KG1 (cell line): ENCODE results near the gene SYK.
A peak's percentile ranks its signal among the peaks of the same experiment; 100 is the strongest.

Experiments
- DNase-seq: peaks from one replicate; lab custom pipeline; 2025; lab: John Stamatoyannopoulos, UW

The SYK gene

GRCh38 chr9:90825586-90825985, 24.0 kb downstream of the SYK start:
- DNase-seq = no peak

- DNase-seq = no peak
Observed at GRCh38 chr9:90826326-90827020, 24.9 kb downstream of the SYK start.

GRCh38 chr9:90827181-90827871, 25.7 kb downstream of the SYK start:
- peak; percentile 60 for DNase-seq

GRCh38 chr9:90830051-90830450, 28.4 kb downstream of the SYK start:
- no peak for DNase-seq

GRCh38 chr9:90830977-90831376, 29.4 kb downstream of the SYK start:
- DNase-seq = no peak

GRCh38 chr9:90832261-90832660, 30.6 kb downstream of the SYK start:
- no peak for DNase-seq

- DNase-seq = no peak
Observed at GRCh38 chr9:90834828-90835595, 33.4 kb downstream of the SYK start.

GRCh38 chr9:90836411-90837080, 34.9 kb downstream of the SYK start:
- DNase-seq = no peak

- DNase-seq = no peak
Observed at GRCh38 chr9:90838098-90838497, 36.5 kb downstream of the SYK start.

GRCh38 chr9:90838581-90839154, 37.0 kb downstream of the SYK start:
- no peak for DNase-seq

- no peak for DNase-seq
Observed at GRCh38 chr9:90839183-90839728, 37.6 kb downstream of the SYK start.

GRCh38 chr9:90840696-90841095, 39.1 kb downstream of the SYK start:
- no peak for DNase-seq

GRCh38 chr9:90841213-90841612, 39.6 kb downstream of the SYK start:
- no peak for DNase-seq

GRCh38 chr9:90841615-90842014, 40.0 kb downstream of the SYK start:
- DNase-seq = no peak

- DNase-seq = no peak
Observed at GRCh38 chr9:90842176-90842777, 40.7 kb downstream of the SYK start.

GRCh38 chr9:90842996-90843395, 41.4 kb downstream of the SYK start:
- DNase-seq = peak; percentile 25

- no peak for DNase-seq
Observed at GRCh38 chr9:90843525-90843924, 41.9 kb downstream of the SYK start.

- DNase-seq = no peak
Observed at GRCh38 chr9:90844326-90844725, 42.7 kb downstream of the SYK start.

GRCh38 chr9:90846770-90847419, 45.3 kb downstream of the SYK start:
- DNase-seq = no peak

GRCh38 chr9:90847971-90848370, 46.4 kb downstream of the SYK start:
- no peak for DNase-seq

- DNase-seq = no peak
Observed at GRCh38 chr9:90848866-90849265, 47.2 kb downstream of the SYK start.
